ENCODE measurements around the gene CIAO1. TPM values are rescaled to one million over a fixed set of nuclear protein-coding genes. Genes with fewer than 3 reads are reported as not detected.

CIAO1 gene
- total and polyA plus RNA-seq, 2 of the 13 experiments (the other 11 are each of a cell fraction or from before 2014, with no cell fraction given), result 99.3 to 120 TPM

DNA sequence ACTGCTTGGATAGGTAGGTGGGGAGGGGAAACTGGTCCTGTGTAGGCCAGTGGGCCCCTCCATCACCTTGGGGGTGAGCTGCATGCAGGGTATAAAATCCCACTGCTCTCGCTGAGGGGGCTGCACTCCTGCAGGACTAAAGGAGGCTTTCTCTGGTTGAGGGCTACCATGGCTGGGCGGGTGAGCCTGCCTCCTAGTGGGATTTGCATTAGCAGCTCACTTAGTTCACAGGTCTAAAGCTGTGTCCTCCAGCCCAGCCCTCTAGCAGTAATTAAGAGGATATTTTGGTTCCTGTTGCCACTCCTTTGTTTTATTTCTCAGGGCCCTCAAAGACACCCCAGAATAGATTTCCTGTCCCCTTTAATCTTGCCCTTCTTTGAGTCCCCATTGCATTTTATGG lies 24.8 kb upstream of the CIAO1 start (continued):
- TF ChIP-seq, protein P1, sequence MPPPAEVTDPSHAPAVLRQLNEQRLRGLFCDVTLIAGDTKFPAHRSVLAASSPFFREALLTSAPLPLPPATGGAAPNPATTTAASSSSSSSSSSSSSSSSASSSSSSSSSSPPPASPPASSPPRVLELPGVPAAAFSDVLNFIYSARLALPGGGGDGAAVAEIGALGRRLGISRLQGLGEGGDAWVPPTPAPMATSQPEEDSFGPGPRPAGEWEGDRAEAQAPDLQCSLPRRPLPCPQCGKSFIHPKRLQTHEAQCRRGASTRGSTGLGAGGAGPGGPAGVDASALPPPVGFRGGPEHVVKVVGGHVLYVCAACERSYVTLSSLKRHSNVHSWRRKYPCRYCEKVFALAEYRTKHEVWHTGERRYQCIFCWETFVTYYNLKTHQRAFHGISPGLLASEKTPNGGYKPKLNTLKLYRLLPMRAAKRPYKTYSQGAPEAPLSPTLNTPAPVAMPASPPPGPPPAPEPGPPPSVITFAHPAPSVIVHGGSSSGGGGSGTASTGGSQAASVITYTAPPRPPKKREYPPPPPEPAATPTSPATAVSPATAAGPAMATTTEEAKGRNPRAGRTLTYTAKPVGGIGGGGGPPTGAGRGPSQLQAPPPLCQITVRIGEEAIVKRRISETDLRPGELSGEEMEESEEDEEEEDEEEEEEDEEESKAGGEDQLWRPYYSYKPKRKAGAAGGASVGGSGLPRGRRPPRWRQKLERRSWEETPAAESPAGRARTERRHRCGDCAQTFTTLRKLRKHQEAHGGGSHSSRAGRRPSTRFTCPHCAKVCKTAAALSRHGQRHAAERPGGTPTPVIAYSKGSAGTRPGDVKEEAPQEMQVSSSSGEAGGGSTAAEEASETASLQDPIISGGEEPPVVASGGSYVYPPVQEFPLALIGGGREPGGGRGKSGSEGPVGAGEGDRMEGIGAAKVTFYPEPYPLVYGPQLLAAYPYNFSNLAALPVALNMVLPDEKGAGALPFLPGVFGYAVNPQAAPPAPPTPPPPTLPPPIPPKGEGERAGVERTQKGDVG (CRISPR knock-in tag; IDR thresholded peaks at IDR 0.05; ENCODE audit: borderline replicate concordance), result no peak
- TF ChIP-seq, protein P2, sequence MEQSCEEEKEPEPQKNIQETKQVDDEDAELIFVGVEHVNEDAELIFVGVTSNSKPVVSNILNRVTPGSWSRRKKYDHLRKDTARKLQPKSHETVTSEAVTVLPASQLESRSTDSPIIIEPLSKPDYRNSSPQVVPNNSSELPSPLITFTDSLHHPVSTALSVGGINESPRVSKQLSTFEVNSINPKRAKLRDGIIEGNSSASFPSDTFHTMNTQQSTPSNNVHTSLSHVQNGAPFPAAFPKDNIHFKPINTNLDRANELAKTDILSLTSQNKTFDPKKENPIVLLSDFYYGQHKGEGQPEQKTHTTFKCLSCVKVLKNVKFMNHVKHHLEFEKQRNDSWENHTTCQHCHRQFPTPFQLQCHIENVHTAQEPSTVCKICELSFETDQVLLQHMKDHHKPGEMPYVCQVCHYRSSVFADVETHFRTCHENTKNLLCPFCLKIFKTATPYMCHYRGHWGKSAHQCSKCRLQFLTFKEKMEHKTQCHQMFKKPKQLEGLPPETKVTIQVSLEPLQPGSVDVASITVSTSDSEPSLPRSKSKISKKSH (CRISPR knock-in tag; IDR thresholded peaks at IDR 0.05; ENCODE audit: borderline replicate concordance), result no peak
- TF ChIP-seq ZNF501 (CRISPR knock-in tag; IDR thresholded peaks at IDR 0.05) (no peak), ZBTB20 (CRISPR knock-in tag; IDR thresholded peaks at IDR 0.05; ENCODE audit: borderline replicate concordance, low read depth) (no peak), RXRB (CRISPR knock-in tag; IDR thresholded peaks at IDR 0.05; ENCODE audit: borderline replicate concordance) (no peak)
- TF ChIP-seq, protein P3, sequence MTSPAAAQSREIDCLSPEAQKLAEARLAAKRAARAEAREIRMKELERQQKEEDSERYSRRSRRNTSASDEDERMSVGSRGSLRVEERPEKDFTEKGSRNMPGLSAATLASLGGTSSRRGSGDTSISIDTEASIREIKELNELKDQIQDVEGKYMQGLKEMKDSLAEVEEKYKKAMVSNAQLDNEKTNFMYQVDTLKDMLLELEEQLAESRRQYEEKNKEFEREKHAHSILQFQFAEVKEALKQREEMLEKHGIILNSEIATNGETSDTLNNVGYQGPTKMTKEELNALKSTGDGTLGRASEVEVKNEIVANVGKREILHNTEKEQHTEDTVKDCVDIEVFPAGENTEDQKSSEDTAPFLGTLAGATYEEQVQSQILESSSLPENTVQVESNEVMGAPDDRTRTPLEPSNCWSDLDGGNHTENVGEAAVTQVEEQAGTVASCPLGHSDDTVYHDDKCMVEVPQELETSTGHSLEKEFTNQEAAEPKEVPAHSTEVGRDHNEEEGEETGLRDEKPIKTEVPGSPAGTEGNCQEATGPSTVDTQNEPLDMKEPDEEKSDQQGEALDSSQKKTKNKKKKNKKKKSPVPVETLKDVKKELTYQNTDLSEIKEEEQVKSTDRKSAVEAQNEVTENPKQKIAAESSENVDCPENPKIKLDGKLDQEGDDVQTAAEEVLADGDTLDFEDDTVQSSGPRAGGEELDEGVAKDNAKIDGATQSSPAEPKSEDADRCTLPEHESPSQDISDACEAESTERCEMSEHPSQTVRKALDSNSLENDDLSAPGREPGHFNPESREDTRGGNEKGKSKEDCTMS (CRISPR knock-in tag; conservative IDR thresholded peaks at IDR 0.05), result no peak

All from HepG2 (cell line).